ENCODE data around the gene BUD13. TPM values are rescaled to one million over a fixed set of nuclear protein-coding genes. Genes with fewer than 3 reads are reported as not detected.

The BUD13 gene
- total and polyA plus RNA-seq, 2 of the 4 experiments (the other 2 are of a cell fraction): 11.2 to 14.0 TPM

DNA sequence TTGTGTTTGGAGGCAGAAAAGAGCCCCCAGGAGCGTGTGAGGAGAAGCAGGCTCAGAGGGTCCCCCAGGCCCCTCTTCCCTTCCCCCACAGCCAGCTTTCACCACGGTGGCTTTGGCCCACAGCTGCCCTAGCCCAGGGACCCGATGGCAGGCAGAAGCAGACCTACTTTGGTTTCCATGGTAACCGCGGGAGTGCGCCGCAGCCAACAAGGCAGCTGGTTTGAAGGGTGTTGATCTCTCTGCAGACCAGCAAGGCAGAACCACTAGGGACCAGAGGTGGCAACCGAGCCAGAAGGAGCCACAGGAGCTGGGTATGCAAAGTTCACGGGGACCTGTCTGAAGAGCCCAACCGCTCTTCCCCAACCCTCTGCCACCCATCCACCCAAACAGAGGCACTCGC, 69.4 kb downstream of the BUD13 start:
- no peak overlapping the region for H4K8ac ChIP-seq (ENCODE audit: low read depth in 2 of 2, low read length in 2 of 2)
- no peak overlapping the region for H3K4me2 ChIP-seq (ENCODE audit: low read depth, low read length)
- ChIA-PET POLR2A (ENCODE audit: unreplicated experiment) (no interaction called here), CTCF (no interaction called here)
- peak overlapping the region; percentile 19 for H2AFZ ChIP-seq (replicated peaks; ENCODE audit: low read length, poor library complexity)
- WGBS, 2 experiments (ENCODE audit: extremely low coverage in 2 of 2, insufficient read length in 1 of 2): 15% methylated on average over 8 of the region's 11 CpGs; no CpG with 5 or more reads in 1 of the 2 experiments
- H3K9ac ChIP-seq (ENCODE audit: low read depth, low read length): no peak overlapping the region
- H3K4me3 ChIP-seq (ENCODE audit: insufficient read depth, low read depth, low read length): no peak overlapping the region
- no peak overlapping the region for H2BK15ac ChIP-seq (ENCODE audit: low read depth, low read length)
- no peak overlapping the region for H2BK5ac ChIP-seq (ENCODE audit: low read depth, low read length, poor library complexity, severe bottlenecking)
- no peaks in the 10 kb centered on the region for H3K4me1 ChIP-seq (ENCODE audit: control insufficient read depth, insufficient read depth, low read length)
- DNase-seq (no peak), ATAC-seq (ENCODE audit: low read depth) (no peak; the same call in 1 of the 2 replicates)
- H4K5ac ChIP-seq (ENCODE audit: low read depth, low read length): no peak overlapping the region
- in situ Hi-C loops (cut with MboI; ENCODE audit: low sequenced_read_pairs) (no loop called here), dilution Hi-C loops (cut with HindIII; ENCODE audit: low sequenced_read_pairs, unreplicated experiment) (no loop called here), intact Hi-C loops (cut with micrococcal nuclease) (no loop called here)
- no peak overlapping the region for H2AK5ac ChIP-seq (ENCODE audit: low read depth, low read length)
- no peak overlapping the region for H4K91ac ChIP-seq (ENCODE audit: insufficient read depth, low read depth, low read length)
- no peak overlapping the region for H3K14ac ChIP-seq (replicated peaks; ENCODE audit: low read depth, low read length)
- H3K4ac ChIP-seq (ENCODE audit: low read depth, low read length): no peak overlapping the region
- H2BK120ac ChIP-seq (ENCODE audit: low read depth, low read length): no peak overlapping the region
- no peak for TF ChIP-seq CHD1 (IDR thresholded peaks at IDR 0.05; ENCODE audit: low read depth, low read length)
- no peak for TF ChIP-seq ELK1 (IDR thresholded peaks at IDR 0.05; ENCODE audit: borderline replicate concordance, low read depth, low read length)
- no peak for TF ChIP-seq CTCF (conservative IDR thresholded peaks at IDR 0.05; ENCODE audit: low read depth, low read length)
- no peak for TF ChIP-seq FOS (IDR thresholded peaks at IDR 0.05; ENCODE audit: low read depth, low read length)
- TF ChIP-seq BHLHE40 (IDR thresholded peaks at IDR 0.05; ENCODE audit: low read depth, low read length): no peak
- TF ChIP-seq RAD21 (IDR thresholded peaks at IDR 0.05; ENCODE audit: low read length): no peak
- TF ChIP-seq MXI1 (IDR thresholded peaks at IDR 0.05; ENCODE audit: borderline replicate concordance, low read depth, low read length): no peak
- TF ChIP-seq, protein P1, sequence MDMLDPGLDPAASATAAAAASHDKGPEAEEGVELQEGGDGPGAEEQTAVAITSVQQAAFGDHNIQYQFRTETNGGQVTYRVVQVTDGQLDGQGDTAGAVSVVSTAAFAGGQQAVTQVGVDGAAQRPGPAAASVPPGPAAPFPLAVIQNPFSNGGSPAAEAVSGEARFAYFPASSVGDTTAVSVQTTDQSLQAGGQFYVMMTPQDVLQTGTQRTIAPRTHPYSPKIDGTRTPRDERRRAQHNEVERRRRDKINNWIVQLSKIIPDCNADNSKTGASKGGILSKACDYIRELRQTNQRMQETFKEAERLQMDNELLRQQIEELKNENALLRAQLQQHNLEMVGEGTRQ (IDR thresholded peaks at IDR 0.05; ENCODE audit: low read depth, low read length): no peak
- TF ChIP-seq POLR2A (IDR thresholded peaks at IDR 0.05; ENCODE audit: low read depth, low read length): no peak
- TF ChIP-seq RCOR1 (IDR thresholded peaks at IDR 0.05; ENCODE audit: insufficient replicate concordance, low read length): no peak
- TF ChIP-seq MAZ (IDR thresholded peaks at IDR 0.05; ENCODE audit: borderline replicate concordance, low read depth, low read length): no peak
- TF ChIP-seq RFX5 (IDR thresholded peaks at IDR 0.05; ENCODE audit: low read depth, low read length): no peak
- TF ChIP-seq MAFK (IDR thresholded peaks at IDR 0.05; ENCODE audit: low read depth, low read length): no peak
- no peak for TF ChIP-seq NFE2L2 (IDR thresholded peaks at IDR 0.05; ENCODE audit: low read depth, low read length)
- TF ChIP-seq SMC3 (IDR thresholded peaks at IDR 0.05; ENCODE audit: low read depth, low read length): no peak
- TF ChIP-seq CEBPB (IDR thresholded peaks at IDR 0.05; ENCODE audit: low read depth, low read length): no peak
- H3K27ac ChIP-seq (ENCODE audit: insufficient read depth, low read length): no peak overlapping the region
- H2BK20ac ChIP-seq (ENCODE audit: low read depth, low read length): no peak overlapping the region
- no peak overlapping the region for H3K23ac ChIP-seq (ENCODE audit: low read depth, low read length)
- no peaks in the 10 kb centered on the region for H3K36me3 ChIP-seq (ENCODE audit: control insufficient read depth, insufficient read depth, low read length)
- no peak overlapping the region for H3K56ac ChIP-seq (ENCODE audit: extremely low read depth, insufficient read depth, low read length)
- no peak overlapping the region for H2AK9ac ChIP-seq (replicated peaks; ENCODE audit: low read depth, low read length, poor library complexity)
- no peaks in the 10 kb centered on the region; the same call in 1 of the 2 replicates for H3K9me3 ChIP-seq (ENCODE audit: control insufficient read depth, insufficient read depth, low read length)
- H3K27me3 ChIP-seq (ENCODE audit: control insufficient read depth, insufficient read depth, low read length): peaks cover 30% of the 10 kb centered on the region
- no peaks in the 10 kb centered on the region for H3K79me1 ChIP-seq (ENCODE audit: low read depth in 1 of 2, low read length in 2 of 2)
- no peak overlapping the region for H3K18ac ChIP-seq (ENCODE audit: low read depth, low read length)
- H4K20me1 ChIP-seq (ENCODE audit: insufficient read depth, low read length): no peaks in the 10 kb centered on the region
- H3K9me1 ChIP-seq (ENCODE audit: insufficient read depth, low read length): no peaks in the 10 kb centered on the region
- BruUV-seq (replicated peaks): no TSS peak

Data from IMR-90 (cell line).